WERI-Rb-1 (cell line): ENCODE results near the gene RPS19.

ENCODE experiments used
- DNase-seq: peaks from one replicate; pipeline ENCODE4 v3.0.0-alpha.2; 2020
- H3K27ac ChIP-seq: fragments of 250-450 bp; sonication (Bioruptor Pico); 2 replicates; pipeline ENCODE4 v1.5.1; 2020; ENCODE audit warnings: mild to moderate bottlenecking, moderate library complexity
- H3K27me3 ChIP-seq: fragments of 250-450 bp; sonication (Bioruptor Pico); 2 replicates; pipeline ENCODE4 v1.5.1; 2021; ENCODE audit warnings: mild to moderate bottlenecking, low read depth, moderate library complexity; ENCODE audit not compliant: insufficient read depth, severe bottlenecking
- H3K36me3 ChIP-seq: fragments of 250-450 bp; sonication (Bioruptor Pico); 2 replicates; pipeline ENCODE4 v1.5.1; 2020; ENCODE audit warnings: mild to moderate bottlenecking, moderate library complexity
- H3K4me3 ChIP-seq: 2 replicates; pipeline ENCODE4 v1.5.1; 2011; ENCODE audit warnings: low read depth, mild to moderate bottlenecking, control low read depth, low read length
- H3K9me3 ChIP-seq: fragments of 250-450 bp; sonication (Bioruptor Pico); 2 replicates; pipeline ENCODE4 v1.5.1; 2021; ENCODE audit warnings: mild to moderate bottlenecking, moderate library complexity; ENCODE audit not compliant: severe bottlenecking
- CTCF ChIP-seq: IDR thresholded peaks from 2 replicates; pipeline ENCODE4 v1.5.1; 2011; ENCODE audit warnings: low read depth, mild to moderate bottlenecking, control low read depth, inconsistent platforms, low read length

Gene RPS19

GRCh38 chr19:41895745-41896580 lies 35.9 kb downstream of the RPS19 start:
- Histone ChIP-seq H3K9me3 (no peaks in the 10 kb centered on the region), H3K27me3 (no peaks in the 10 kb centered on the region), H3K27ac (peak overlapping the region; percentile 7; the same call in 1 of the 2 replicates), H3K4me3 (no peak overlapping the region), H3K36me3 (peaks cover 19% of the 10 kb centered on the region)
- peak; percentile 51 for DNase-seq
- peak; percentile 65 for TF ChIP-seq CTCF

GRCh38 chr19:41896581-41896942 lies 36.5 kb downstream of the RPS19 start:
- H3K36me3 ChIP-seq: peaks cover 22% of the 10 kb centered on the region
- no peak overlapping the region for H3K27ac ChIP-seq

GRCh38 chr19:41897181-41897580 lies 37.1 kb downstream of the RPS19 start:
- Histone ChIP-seq H3K27ac (no peak overlapping the region), H3K9me3 (no peaks in the 10 kb centered on the region), H3K36me3 (peaks cover 26% of the 10 kb centered on the region)

More at GRCh38 chr19:41896581-41896942, 36.5 kb downstream of the RPS19 start:
- no peak overlapping the region for H3K4me3 ChIP-seq
- TF ChIP-seq CTCF: no peak
- H3K27me3 ChIP-seq: no peaks in the 10 kb centered on the region
- DNase-seq: no peak
- H3K9me3 ChIP-seq: no peaks in the 10 kb centered on the region

DNA sequence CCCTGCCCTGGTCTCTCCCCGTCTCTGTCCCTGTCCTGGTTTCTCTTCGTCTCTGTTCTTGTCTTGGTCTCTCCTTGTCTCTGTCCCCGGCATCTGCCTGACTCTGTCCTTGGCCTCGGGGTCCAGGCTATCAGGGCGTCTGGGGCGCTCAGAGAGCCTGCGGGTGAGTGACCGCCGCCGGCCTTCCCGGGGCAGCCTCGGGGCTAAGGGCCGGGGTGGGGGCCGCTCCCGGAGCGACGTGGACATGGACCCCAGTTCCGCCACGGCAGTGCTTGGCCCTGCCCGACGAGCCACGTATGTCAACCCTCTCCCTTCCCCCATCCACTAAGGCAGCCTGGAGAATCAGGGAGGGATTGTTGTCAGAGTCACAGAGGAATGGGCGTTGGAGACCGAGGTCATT lies 37.8 kb downstream of the RPS19 start:
- DNase-seq: no peak
- H3K9me3 ChIP-seq: no peaks in the 10 kb centered on the region
- no peak overlapping the region for H3K27ac ChIP-seq
- no peak for TF ChIP-seq CTCF
- H3K4me3 ChIP-seq: no peak overlapping the region
- peaks cover 30% of the 10 kb centered on the region for H3K36me3 ChIP-seq
- no peaks in the 10 kb centered on the region for H3K27me3 ChIP-seq

More at GRCh38 chr19:41897181-41897580, 37.1 kb downstream of the RPS19 start:
- DNase-seq: no peak
- no peak overlapping the region for H3K4me3 ChIP-seq
- TF ChIP-seq CTCF: no peak
- no peaks in the 10 kb centered on the region for H3K27me3 ChIP-seq

GRCh38 chr19:41898235-41898634 lies 38.2 kb downstream of the RPS19 start:
- no peak for TF ChIP-seq CTCF
- H3K27me3 ChIP-seq: no peaks in the 10 kb centered on the region
- no peak overlapping the region for H3K4me3 ChIP-seq
- no peak overlapping the region for H3K27ac ChIP-seq
- peaks cover 32% of the 10 kb centered on the region for H3K36me3 ChIP-seq
- no peak for DNase-seq
- H3K9me3 ChIP-seq: no peaks in the 10 kb centered on the region
